Ascending aorta (tissue), 2 donors: ENCODE data around the gene NCAPG2. TPM values are rescaled to one million over a fixed set of nuclear protein-coding genes. Genes with fewer than 3 reads are reported as not detected.

ENCODE experiments used
- DNase-seq, 2 donors: peaks; one replicate each; pipeline ENCODE4 v3.0.0-alpha.2; 2019; ENCODE audit warnings: low spot score in 2 of 2
- H3K27ac ChIP-seq, 2 donors: fragments of 200-600 bp; sonication (generic); one replicate each; pipeline ENCODE4 v1.5.1; 2016 to 2017; ENCODE audit warnings: mild to moderate bottlenecking in 1 of 2
- H3K27me3 ChIP-seq: fragments of 200-600 bp; sonication (generic); one replicate; pipeline ENCODE4 v1.5.1; 2017
- H3K36me3 ChIP-seq, 2 donors: fragments of 200-600 bp; sonication (generic); one replicate each; pipeline ENCODE4 v1.5.1; 2016
- H3K4me1 ChIP-seq, 2 donors: fragments of 200-600 bp; sonication (generic); one replicate each; pipeline ENCODE4 v1.5.1; 2016 to 2017; ENCODE audit warnings: mild to moderate bottlenecking in 1 of 2
- H3K4me3 ChIP-seq, 2 donors: fragments of 200-600 bp; sonication (generic); one replicate each; pipeline ENCODE4 v1.5.1; 2016 to 2017; ENCODE audit warnings: mild to moderate bottlenecking in 1 of 2
- H3K9me3 ChIP-seq, 2 donors: fragments of 200-600 bp; sonication (generic); one replicate each; pipeline ENCODE4 v1.5.1; 2016
- CTCF ChIP-seq, 3 experiments: fragments of 200-600 bp in 2 of 3; fragments of 450-650 bp in 1 of 3; sonication (generic) in 2 of 3; IDR thresholded peaks; one replicate each; pipeline ENCODE4 v1.5.1; 2016 to 2019; ENCODE audit warnings: antibody characterized with exemption in 3 of 3, mild to moderate bottlenecking in 1 of 3, moderate library complexity in 1 of 3
- intact Hi-C: fragments of 100-400 bp; cut with DNase I; formaldehyde crosslinking; loops from one replicate; pipeline ENCODE4 v1.15.1; 2023
- total RNA-seq: library from RNA; depleted of rRNA; stranded (reverse); fragments of >200 nt; gene quantifications from one replicate; pipeline ENCODE4 v1.1.0, GENCODE V29; 2016

Gene NCAPG2
- total RNA-seq, 1 donor from 2014 or later, result 1.6 TPM

GRCh38 chr7:158613481-158613880, 91.1 kb downstream of the NCAPG2 start:
- no peak for DNase-seq

GRCh38 chr7:158612546-158612945, 92.1 kb downstream of the NCAPG2 start:
- H3K4me3 ChIP-seq, result no peak overlapping the region
- DNase-seq, result no peak
- no peaks in the 10 kb centered on the region for H3K36me3 ChIP-seq
- H3K27ac ChIP-seq, result no peak overlapping the region
- no peak for TF ChIP-seq CTCF (IDR thresholded peaks at IDR 0.05)
- intact Hi-C loops, result no loop called here
- H3K27me3 ChIP-seq, result no peaks in the 10 kb centered on the region
- no peaks in the 10 kb centered on the region for H3K9me3 ChIP-seq
- H3K4me1 ChIP-seq, result no peaks in the 10 kb centered on the region

More at GRCh38 chr7:158613481-158613880, 91.1 kb downstream of the NCAPG2 start:
- Histone ChIP-seq H3K9me3 (no peaks in the 10 kb centered on the region), H3K36me3 (no peaks in the 10 kb centered on the region), H3K4me3 (no peak overlapping the region), H3K27me3 (no peaks in the 10 kb centered on the region), H3K4me1 (no peaks in the 10 kb centered on the region), H3K27ac (no peak overlapping the region)
- intact Hi-C loops, result no loop called here
- TF ChIP-seq CTCF (IDR thresholded peaks at IDR 0.05), result no peak

- no peak overlapping the region for H3K27ac ChIP-seq
- no peak overlapping the region for H3K4me3 ChIP-seq
- H3K9me3 ChIP-seq, result no peaks in the 10 kb centered on the region
- no peak for DNase-seq
- no peaks in the 10 kb centered on the region for H3K36me3 ChIP-seq
- no peak for TF ChIP-seq CTCF (IDR thresholded peaks at IDR 0.05)
- intact Hi-C loops, result no loop called here
- no peaks in the 10 kb centered on the region for H3K4me1 ChIP-seq
- no peaks in the 10 kb centered on the region for H3K27me3 ChIP-seq
Observed at GRCh38 chr7:158611541-158611940, 93.1 kb downstream of the NCAPG2 start.

GRCh38 chr7:158609313-158609974, 95.2 kb downstream of the NCAPG2 start:
- H3K27me3 ChIP-seq, result no peaks in the 10 kb centered on the region
- H3K9me3 ChIP-seq, result no peaks in the 10 kb centered on the region
- no peak overlapping the region for H3K4me3 ChIP-seq
- DNase-seq, result no peak
- H3K27ac ChIP-seq, result no peak overlapping the region
- no peak for TF ChIP-seq CTCF (IDR thresholded peaks at IDR 0.05)
- no peaks in the 10 kb centered on the region for H3K36me3 ChIP-seq
- H3K4me1 ChIP-seq, result no peaks in the 10 kb centered on the region
- intact Hi-C loops, result no loop called here

GRCh38 chr7:158607563-158607962, 97.0 kb downstream of the NCAPG2 start:
- H3K9me3 ChIP-seq, result no peaks in the 10 kb centered on the region
- no peaks in the 10 kb centered on the region for H3K36me3 ChIP-seq
- H3K4me1 ChIP-seq, result no peaks in the 10 kb centered on the region
- intact Hi-C loops, result no loop called here
- H3K27me3 ChIP-seq, result no peaks in the 10 kb centered on the region
- H3K27ac ChIP-seq, result no peak overlapping the region
- no peak for TF ChIP-seq CTCF (IDR thresholded peaks at IDR 0.05)
- DNase-seq, result no peak
- H3K4me3 ChIP-seq, result no peak overlapping the region
